ENCODE measurements around the gene INSRR.

Gene INSRR

GRCh38 chr1:156869455-156869854 is 10.5 kb upstream of the INSRR start:
- no peak for TF ChIP-seq TAF1 (IDR thresholded peaks at IDR 0.05; ENCODE audit: low read depth)
- no peak for TF ChIP-seq CREB1 (IDR thresholded peaks at IDR 0.05; ENCODE audit: low read depth)
- TF ChIP-seq TEAD4 (IDR thresholded peaks at IDR 0.05) = no peak
- TF ChIP-seq CEBPB (IDR thresholded peaks at IDR 0.05) = no peak
- no peak for TF ChIP-seq NFIC (IDR thresholded peaks at IDR 0.05)
- no peak for TF ChIP-seq RAD21 (IDR thresholded peaks at IDR 0.05; ENCODE audit: low read depth)
- no peak for TF ChIP-seq MAX (IDR thresholded peaks at IDR 0.05)
- TF ChIP-seq FOXM1 (IDR thresholded peaks at IDR 0.05; ENCODE audit: borderline replicate concordance, low read depth) = no peak
- no peak for TF ChIP-seq ZBTB7A (IDR thresholded peaks at IDR 0.05; ENCODE audit: low read depth)
- no peak for TF ChIP-seq USF1 (IDR thresholded peaks at IDR 0.05)
- no peak for TF ChIP-seq EGR1 (IDR thresholded peaks at IDR 0.05)
- no peak for TF ChIP-seq YY1 (IDR thresholded peaks at IDR 0.05; ENCODE audit: low read depth)
- TF ChIP-seq TCF12 (IDR thresholded peaks at IDR 0.05; ENCODE audit: low read depth) = no peak
- TF ChIP-seq EP300 (IDR thresholded peaks at IDR 0.05; ENCODE audit: borderline replicate concordance) = no peak
- no peak for TF ChIP-seq REST (IDR thresholded peaks at IDR 0.05; ENCODE audit: low read depth)

GRCh38 chr1:156868341-156868740 is 9.4 kb upstream of the INSRR start:
- TF ChIP-seq ZBTB7A (IDR thresholded peaks at IDR 0.05; ENCODE audit: low read depth) = no peak
- TF ChIP-seq TAF1 (IDR thresholded peaks at IDR 0.05; ENCODE audit: low read depth) = no peak
- no peak for TF ChIP-seq USF1 (IDR thresholded peaks at IDR 0.05)
- TF ChIP-seq REST (IDR thresholded peaks at IDR 0.05; ENCODE audit: low read depth) = no peak
- no peak for TF ChIP-seq EP300 (IDR thresholded peaks at IDR 0.05; ENCODE audit: borderline replicate concordance)
- TF ChIP-seq CREB1 (IDR thresholded peaks at IDR 0.05; ENCODE audit: low read depth) = no peak
- TF ChIP-seq FOXM1 (IDR thresholded peaks at IDR 0.05; ENCODE audit: borderline replicate concordance, low read depth) = no peak
- TF ChIP-seq TCF12 (IDR thresholded peaks at IDR 0.05; ENCODE audit: low read depth) = no peak
- no peak for TF ChIP-seq EGR1 (IDR thresholded peaks at IDR 0.05)
- no peak for TF ChIP-seq MAX (IDR thresholded peaks at IDR 0.05)
- TF ChIP-seq TEAD4 (IDR thresholded peaks at IDR 0.05) = no peak
- TF ChIP-seq YY1 (IDR thresholded peaks at IDR 0.05; ENCODE audit: low read depth) = no peak
- TF ChIP-seq CEBPB (IDR thresholded peaks at IDR 0.05) = no peak
- TF ChIP-seq RAD21 (IDR thresholded peaks at IDR 0.05; ENCODE audit: low read depth) = no peak
- no peak for TF ChIP-seq NFIC (IDR thresholded peaks at IDR 0.05)

GRCh38 chr1:156866249-156866909 is 7.5 kb upstream of the INSRR start:
- no peak for TF ChIP-seq TEAD4 (IDR thresholded peaks at IDR 0.05)

GRCh38 chr1:156865865-156866248 is 6.9 kb upstream of the INSRR start:
- TF ChIP-seq CEBPB (IDR thresholded peaks at IDR 0.05) = no peak
- TF ChIP-seq RAD21 (IDR thresholded peaks at IDR 0.05; ENCODE audit: low read depth) = no peak
- no peak for TF ChIP-seq MAX (IDR thresholded peaks at IDR 0.05)
- TF ChIP-seq NFIC (IDR thresholded peaks at IDR 0.05) = no peak
- no peak for TF ChIP-seq TEAD4 (IDR thresholded peaks at IDR 0.05)
- no peak for TF ChIP-seq ZBTB7A (IDR thresholded peaks at IDR 0.05; ENCODE audit: low read depth)
- no peak for TF ChIP-seq EGR1 (IDR thresholded peaks at IDR 0.05)
- no peak for TF ChIP-seq TCF12 (IDR thresholded peaks at IDR 0.05; ENCODE audit: low read depth)
- TF ChIP-seq FOXM1 (IDR thresholded peaks at IDR 0.05; ENCODE audit: borderline replicate concordance, low read depth) = no peak
- no peak for TF ChIP-seq TAF1 (IDR thresholded peaks at IDR 0.05; ENCODE audit: low read depth)
- TF ChIP-seq EP300 (IDR thresholded peaks at IDR 0.05; ENCODE audit: borderline replicate concordance) = no peak
- no peak for TF ChIP-seq CREB1 (IDR thresholded peaks at IDR 0.05; ENCODE audit: low read depth)

- TF ChIP-seq EGR1 (IDR thresholded peaks at IDR 0.05) = no peak
- TF ChIP-seq TEAD4 (IDR thresholded peaks at IDR 0.05) = no peak
- no peak for TF ChIP-seq NFIC (IDR thresholded peaks at IDR 0.05)
- no peak for TF ChIP-seq TAF1 (IDR thresholded peaks at IDR 0.05; ENCODE audit: low read depth)
- no peak for TF ChIP-seq MAX (IDR thresholded peaks at IDR 0.05)
These were observed 6.3 kb upstream of the INSRR start for GRCh38 chr1:156865258-156865657.
